Measurements from ENCODE around the gene BST1. TPM values are rescaled to one million over a fixed set of nuclear protein-coding genes. Genes with fewer than 3 reads are reported as not detected.

The BST1 gene
- total and polyA plus RNA-seq, 10 of the 15 experiments (the other 5 are each of a cell fraction or from before 2014, with no cell fraction given): 0.04 to 0.42 (median 0.11) TPM; not detected in 1

DNA sequence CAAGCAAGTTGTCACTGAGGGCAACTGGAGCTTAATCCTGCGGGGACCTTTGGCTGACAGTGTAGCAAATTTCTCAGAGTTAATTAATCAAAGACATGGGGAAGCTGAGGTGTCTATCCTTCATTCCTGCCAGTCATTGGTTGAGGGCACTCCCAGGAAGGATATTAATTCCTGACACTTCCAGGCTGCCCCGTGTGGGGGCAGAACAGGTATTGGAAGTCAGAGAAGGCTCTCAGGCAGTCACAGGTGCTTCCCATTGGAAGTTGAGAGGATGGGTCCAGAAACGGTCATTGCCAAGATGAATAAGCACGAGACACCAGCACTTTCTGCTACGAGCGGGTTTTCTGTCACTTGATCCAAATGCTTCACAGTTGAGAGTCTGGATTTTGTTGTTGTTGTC, 46.1 kb downstream of the BST1 start (continued):
- TF ChIP-seq, protein P1, sequence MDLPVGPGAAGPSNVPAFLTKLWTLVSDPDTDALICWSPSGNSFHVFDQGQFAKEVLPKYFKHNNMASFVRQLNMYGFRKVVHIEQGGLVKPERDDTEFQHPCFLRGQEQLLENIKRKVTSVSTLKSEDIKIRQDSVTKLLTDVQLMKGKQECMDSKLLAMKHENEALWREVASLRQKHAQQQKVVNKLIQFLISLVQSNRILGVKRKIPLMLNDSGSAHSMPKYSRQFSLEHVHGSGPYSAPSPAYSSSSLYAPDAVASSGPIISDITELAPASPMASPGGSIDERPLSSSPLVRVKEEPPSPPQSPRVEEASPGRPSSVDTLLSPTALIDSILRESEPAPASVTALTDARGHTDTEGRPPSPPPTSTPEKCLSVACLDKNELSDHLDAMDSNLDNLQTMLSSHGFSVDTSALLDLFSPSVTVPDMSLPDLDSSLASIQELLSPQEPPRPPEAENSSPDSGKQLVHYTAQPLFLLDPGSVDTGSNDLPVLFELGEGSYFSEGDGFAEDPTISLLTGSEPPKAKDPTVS (IDR thresholded peaks at IDR 0.05; ENCODE audit: low read depth, low read length): no peak
- no peak for TF ChIP-seq ASH2L (IDR thresholded peaks at IDR 0.05; ENCODE audit: borderline replicate concordance, low read depth)
- TF ChIP-seq, protein P2, sequence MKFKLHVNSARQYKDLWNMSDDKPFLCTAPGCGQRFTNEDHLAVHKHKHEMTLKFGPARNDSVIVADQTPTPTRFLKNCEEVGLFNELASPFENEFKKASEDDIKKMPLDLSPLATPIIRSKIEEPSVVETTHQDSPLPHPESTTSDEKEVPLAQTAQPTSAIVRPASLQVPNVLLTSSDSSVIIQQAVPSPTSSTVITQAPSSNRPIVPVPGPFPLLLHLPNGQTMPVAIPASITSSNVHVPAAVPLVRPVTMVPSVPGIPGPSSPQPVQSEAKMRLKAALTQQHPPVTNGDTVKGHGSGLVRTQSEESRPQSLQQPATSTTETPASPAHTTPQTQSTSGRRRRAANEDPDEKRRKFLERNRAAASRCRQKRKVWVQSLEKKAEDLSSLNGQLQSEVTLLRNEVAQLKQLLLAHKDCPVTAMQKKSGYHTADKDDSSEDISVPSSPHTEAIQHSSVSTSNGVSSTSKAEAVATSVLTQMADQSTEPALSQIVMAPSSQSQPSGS (IDR thresholded peaks at IDR 0.05; ENCODE audit: low read length): no peak
- no peak for TF ChIP-seq TBL1XR1 (IDR thresholded peaks at IDR 0.05; ENCODE audit: low read depth, low read length)
- no peak for TF ChIP-seq SUZ12 (IDR thresholded peaks at IDR 0.05; ENCODE audit: unreplicated experiment)
- TF ChIP-seq BACH1 (IDR thresholded peaks at IDR 0.05; ENCODE audit: borderline replicate concordance): no peak
- TF ChIP-seq, protein P3, sequence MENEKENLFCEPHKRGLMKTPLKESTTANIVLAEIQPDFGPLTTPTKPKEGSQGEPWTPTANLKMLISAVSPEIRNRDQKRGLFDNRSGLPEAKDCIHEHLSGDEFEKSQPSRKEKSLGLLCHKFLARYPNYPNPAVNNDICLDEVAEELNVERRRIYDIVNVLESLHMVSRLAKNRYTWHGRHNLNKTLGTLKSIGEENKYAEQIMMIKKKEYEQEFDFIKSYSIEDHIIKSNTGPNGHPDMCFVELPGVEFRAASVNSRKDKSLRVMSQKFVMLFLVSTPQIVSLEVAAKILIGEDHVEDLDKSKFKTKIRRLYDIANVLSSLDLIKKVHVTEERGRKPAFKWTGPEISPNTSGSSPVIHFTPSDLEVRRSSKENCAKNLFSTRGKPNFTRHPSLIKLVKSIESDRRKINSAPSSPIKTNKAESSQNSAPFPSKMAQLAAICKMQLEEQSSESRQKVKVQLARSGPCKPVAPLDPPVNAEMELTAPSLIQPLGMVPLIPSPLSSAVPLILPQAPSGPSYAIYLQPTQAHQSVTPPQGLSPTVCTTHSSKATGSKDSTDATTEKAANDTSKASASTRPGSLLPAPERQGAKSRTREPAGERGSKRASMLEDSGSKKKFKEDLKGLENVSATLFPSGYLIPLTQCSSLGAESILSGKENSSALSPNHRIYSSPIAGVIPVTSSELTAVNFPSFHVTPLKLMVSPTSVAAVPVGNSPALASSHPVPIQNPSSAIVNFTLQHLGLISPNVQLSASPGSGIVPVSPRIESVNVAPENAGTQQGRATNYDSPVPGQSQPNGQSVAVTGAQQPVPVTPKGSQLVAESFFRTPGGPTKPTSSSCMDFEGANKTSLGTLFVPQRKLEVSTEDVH (IDR thresholded peaks at IDR 0.05; ENCODE audit: low read depth, partially characterized antibody): no peak
